Lower lobe of right lung (tissue), 2 donors: ENCODE results near the gene GTPBP6. TPM values are rescaled to one million over a fixed set of nuclear protein-coding genes. Genes with fewer than 3 reads are reported as not detected.
A peak's percentile ranks its signal among the peaks of the same experiment; 100 is the strongest.
"Not testable (repeated sequence)": the region's sequence is repeated elsewhere in the genome, so short reads cannot be mapped to it uniquely, and the experiment has no call there.

Experiments used
- ATAC-seq, 2 donors: fragments of 200-7000 bp; cut with Tn5 transposase; one replicate each; pipeline ENCODE4 v1.9.1; 2020 to 2022; ENCODE audit warnings: mild to moderate bottlenecking in 2 of 2, moderate library complexity in 2 of 2
- DNase-seq: peaks from one replicate; pipeline ENCODE4 v3.0.0-alpha.2; 2020
- H3K27ac ChIP-seq: fragments of 200-600 bp; one replicate; pipeline ENCODE4 v1.8.0; 2022
- H3K27me3 ChIP-seq: fragments of 200-600 bp; one replicate; pipeline ENCODE4 v1.8.0; 2022; ENCODE audit warnings: low read depth
- H3K36me3 ChIP-seq: fragments of 200-600 bp; one replicate; pipeline ENCODE4 v1.8.0; 2022; ENCODE audit warnings: mild to moderate bottlenecking
- H3K4me1 ChIP-seq: fragments of 200-600 bp; one replicate; pipeline ENCODE4 v1.8.0; 2022
- H3K4me3 ChIP-seq: fragments of 200-600 bp; one replicate; pipeline ENCODE4 v1.8.0; 2022; ENCODE audit warnings: mild to moderate bottlenecking
- H3K9me3 ChIP-seq: fragments of 200-600 bp; one replicate; pipeline ENCODE4 v1.8.0; 2022
- intact Hi-C: fragments of 100-400 bp; cut with DNase I; formaldehyde crosslinking; loops from one replicate; pipeline ENCODE4 v1.11.0; 2022
- total RNA-seq: library from RNA; stranded (reverse); fragmentation: NEBNext Ultra II Directional; extraction: Animal tissue kit (Norgen Biotek cat#: 25700); gene quantifications from one replicate; pipeline ENCODE4 v1.2.1, GENCODE V29; 2021
- TF ChIP-seq, protein P1 (sequence below): fragments of 200-600 bp; IDR thresholded peaks from one replicate; pipeline ENCODE4 v1.8.0; 2022; ENCODE audit warnings: antibody characterized with exemption, mild to moderate bottlenecking
- donor health status: DM: no; HTN: yes; CAD: no; lungs with severe emphysema.

GTPBP6 gene
- total RNA-seq, 1 donor from 2014 or later = 47.1 TPM

DNA sequence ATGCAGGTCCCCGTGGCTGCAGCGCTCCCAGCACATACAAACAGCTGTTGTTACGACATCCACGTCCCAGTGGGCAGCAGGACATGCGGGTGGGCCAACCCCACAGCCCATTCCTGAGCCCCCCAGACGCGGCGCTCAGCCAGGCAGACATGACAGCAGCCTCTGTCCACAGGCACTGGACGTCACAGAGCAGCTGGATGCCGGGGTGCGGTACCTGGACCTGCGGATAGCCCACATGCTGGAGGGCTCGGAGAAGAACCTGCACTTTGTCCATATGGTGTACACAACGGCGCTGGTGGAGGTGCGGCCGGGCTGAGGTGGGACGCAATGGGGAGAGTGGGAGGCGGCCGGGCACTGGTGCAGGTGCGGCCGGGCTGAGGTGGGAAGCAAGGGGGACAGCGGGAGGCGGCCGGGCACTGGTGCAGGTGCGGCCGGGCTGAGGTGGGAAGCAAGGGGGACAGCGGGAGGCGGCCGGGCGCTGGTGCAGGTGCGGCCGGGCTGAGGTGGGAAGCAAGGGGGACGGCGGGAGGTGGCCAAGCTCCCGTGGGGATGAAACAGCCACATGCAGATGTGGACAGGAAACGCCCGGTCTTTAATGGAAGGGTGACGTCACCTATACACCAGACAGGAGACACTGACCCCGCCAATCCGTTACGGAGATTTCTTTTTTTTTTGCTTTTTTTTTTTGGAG lies 28.0 kb downstream of the GTPBP6 start:
- intact Hi-C loops = no loop called here
- Histone ChIP-seq H3K27me3 (no peaks in the 10 kb centered on the region), H3K9me3 (no peaks in the 10 kb centered on the region), H3K36me3 (peaks cover 86% of the 10 kb centered on the region), H3K4me3 (no peak overlapping the region), H3K4me1 (no peaks in the 10 kb centered on the region), H3K27ac (no peak overlapping the region)
- TF ChIP-seq, protein P1, sequence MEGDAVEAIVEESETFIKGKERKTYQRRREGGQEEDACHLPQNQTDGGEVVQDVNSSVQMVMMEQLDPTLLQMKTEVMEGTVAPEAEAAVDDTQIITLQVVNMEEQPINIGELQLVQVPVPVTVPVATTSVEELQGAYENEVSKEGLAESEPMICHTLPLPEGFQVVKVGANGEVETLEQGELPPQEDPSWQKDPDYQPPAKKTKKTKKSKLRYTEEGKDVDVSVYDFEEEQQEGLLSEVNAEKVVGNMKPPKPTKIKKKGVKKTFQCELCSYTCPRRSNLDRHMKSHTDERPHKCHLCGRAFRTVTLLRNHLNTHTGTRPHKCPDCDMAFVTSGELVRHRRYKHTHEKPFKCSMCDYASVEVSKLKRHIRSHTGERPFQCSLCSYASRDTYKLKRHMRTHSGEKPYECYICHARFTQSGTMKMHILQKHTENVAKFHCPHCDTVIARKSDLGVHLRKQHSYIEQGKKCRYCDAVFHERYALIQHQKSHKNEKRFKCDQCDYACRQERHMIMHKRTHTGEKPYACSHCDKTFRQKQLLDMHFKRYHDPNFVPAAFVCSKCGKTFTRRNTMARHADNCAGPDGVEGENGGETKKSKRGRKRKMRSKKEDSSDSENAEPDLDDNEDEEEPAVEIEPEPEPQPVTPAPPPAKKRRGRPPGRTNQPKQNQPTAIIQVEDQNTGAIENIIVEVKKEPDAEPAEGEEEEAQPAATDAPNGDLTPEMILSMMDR = no peak
- ATAC-seq (no peak), DNase-seq (peak; percentile 45)

DNA sequence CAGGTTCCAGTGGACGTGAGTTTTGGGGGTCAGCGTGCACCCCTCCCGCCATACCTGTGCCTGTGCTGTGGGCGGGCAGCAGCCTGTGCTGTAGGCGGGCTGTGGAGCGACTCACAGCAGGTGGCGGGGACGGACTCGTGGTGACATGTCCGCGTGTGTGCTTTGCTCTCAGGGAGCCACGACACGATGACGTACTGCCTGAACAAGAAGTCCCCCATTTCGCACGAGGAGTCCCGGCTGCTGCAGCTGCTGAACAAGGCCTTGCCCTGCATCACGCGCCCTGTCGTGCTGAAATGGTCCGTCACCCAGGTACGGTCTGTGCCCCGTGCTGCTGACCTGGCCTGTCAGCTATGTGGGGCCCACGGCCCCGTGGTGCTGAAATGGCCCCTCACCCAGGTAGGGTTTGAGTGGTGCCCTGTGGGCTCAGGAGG lies 30.0 kb downstream of the GTPBP6 start:
- Histone ChIP-seq H3K4me1 (no peaks in the 10 kb centered on the region), H3K36me3 (peaks cover 80% of the 10 kb centered on the region), H3K4me3 (no peak overlapping the region), H3K9me3 (no peaks in the 10 kb centered on the region), H3K27me3 (no peaks in the 10 kb centered on the region), H3K27ac (no peak overlapping the region)
- DNase-seq = peak; percentile 35
- TF ChIP-seq, protein P1 = no peak
- intact Hi-C loops = no loop called here
- no peak for ATAC-seq

DNA sequence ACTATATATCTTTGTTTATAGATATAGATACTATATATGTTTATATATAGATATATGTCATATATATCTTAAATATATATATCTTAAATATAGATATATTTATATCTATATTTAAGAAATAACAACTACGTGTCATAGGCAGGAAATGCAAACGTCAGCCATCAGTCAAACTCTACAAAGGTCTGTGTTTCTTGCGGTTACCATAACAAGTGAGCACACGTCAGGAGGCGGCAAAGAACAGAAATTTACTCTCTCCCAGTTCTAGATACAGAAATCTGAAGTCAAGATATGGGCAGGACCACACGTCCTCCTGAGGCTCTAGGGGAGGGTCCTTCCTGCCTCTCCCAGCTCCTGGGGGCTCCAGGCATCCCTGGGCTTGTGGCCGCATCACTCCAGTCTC lies 30.9 kb downstream of the GTPBP6 start:
- no peak for DNase-seq
- intact Hi-C loops = no loop called here
- peaks cover 71% of the 10 kb centered on the region for H3K36me3 ChIP-seq

DNA sequence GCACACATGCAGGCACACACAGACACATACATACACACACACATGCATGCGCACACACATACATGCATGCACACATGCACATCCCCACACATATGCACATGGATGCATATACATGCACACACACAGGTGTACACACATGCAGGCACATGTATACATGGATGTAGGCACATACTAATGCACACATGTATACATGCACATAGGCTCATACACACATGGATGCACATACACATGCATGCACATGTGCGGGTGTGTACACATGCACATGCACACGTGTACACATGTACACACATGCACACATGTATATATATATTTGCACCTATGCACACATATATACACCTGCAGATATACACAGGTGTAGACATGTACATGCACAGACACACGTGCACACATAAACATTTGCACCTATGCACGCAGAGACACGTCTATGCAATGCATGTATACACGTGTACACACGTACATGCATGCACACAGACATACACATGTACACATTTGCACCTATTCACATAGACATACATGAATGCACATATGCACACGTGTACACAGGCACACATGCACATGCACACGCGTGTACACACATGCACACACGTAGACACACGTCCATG lies 33.4 kb downstream of the GTPBP6 start:
- Histone ChIP-seq H3K27me3 (no peaks in the 10 kb centered on the region), H3K4me3 (no peak overlapping the region), H3K9me3 (no peaks in the 10 kb centered on the region), H3K27ac (no peak overlapping the region), H3K36me3 (peaks cover 49% of the 10 kb centered on the region), H3K4me1 (peaks cover 4% of the 10 kb centered on the region)
- no peak for ATAC-seq
- peak; percentile 7 for DNase-seq
- intact Hi-C loops = no loop called here
- TF ChIP-seq, protein P1 = no peak

More for the DNA sequence above, 30.9 kb downstream of the GTPBP6 start:
- Histone ChIP-seq H3K27me3 (no peaks in the 10 kb centered on the region), H3K4me1 (no peaks in the 10 kb centered on the region), H3K4me3 (no peak overlapping the region), H3K27ac (no peak overlapping the region), H3K9me3 (no peaks in the 10 kb centered on the region)
- TF ChIP-seq, protein P1 = no peak
- no peak for ATAC-seq

DNA sequence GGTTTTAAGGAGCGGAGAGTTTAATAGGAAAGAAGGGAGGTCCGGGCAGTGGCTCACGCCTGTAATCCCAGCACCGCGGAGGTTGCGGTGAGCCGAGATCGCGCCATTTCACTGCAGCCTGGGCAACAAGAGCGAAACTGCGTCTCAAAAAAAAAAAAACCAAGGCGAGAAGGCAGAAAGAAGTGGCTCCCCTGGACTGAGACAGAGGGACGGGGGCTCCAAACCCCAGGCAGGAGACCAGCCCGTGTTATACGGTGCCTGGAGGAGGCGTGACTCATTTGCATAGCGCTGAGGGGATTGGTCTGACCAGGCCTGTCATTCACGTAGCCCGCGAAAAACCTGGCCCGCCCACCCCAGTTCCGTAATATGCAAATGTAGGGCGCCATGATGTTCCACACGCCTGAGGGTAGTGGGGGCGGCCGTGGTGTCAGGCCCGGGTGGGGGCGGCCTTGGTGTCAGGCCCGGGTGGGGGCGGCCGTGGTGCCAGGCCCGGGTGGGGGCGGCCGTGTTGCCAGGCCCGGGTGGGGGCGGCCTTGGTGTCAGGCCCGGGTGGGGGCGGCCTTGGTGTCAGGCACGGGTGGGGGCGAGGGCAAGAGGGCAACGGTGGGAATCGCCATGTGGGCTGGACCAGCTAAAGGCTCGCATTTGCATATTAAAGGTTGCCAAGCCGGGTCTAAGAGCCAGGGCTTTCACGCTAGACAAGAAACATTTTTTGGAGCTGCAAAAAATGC lies 35.3 kb downstream of the GTPBP6 start:
- ATAC-seq (peak; percentile 94 to 97), DNase-seq (peak; percentile 93)
- Histone ChIP-seq H3K27me3 (no peaks in the 10 kb centered on the region), H3K36me3 (peaks cover 31% of the 10 kb centered on the region), H3K4me1 (peaks cover 9% of the 10 kb centered on the region), H3K9me3 (no peaks in the 10 kb centered on the region), H3K27ac (peak overlapping the region; percentile 46), H3K4me3 (peak overlapping the region; percentile 57)
- TF ChIP-seq, protein P1 = no peak
- intact Hi-C loops = no loop called here

DNA sequence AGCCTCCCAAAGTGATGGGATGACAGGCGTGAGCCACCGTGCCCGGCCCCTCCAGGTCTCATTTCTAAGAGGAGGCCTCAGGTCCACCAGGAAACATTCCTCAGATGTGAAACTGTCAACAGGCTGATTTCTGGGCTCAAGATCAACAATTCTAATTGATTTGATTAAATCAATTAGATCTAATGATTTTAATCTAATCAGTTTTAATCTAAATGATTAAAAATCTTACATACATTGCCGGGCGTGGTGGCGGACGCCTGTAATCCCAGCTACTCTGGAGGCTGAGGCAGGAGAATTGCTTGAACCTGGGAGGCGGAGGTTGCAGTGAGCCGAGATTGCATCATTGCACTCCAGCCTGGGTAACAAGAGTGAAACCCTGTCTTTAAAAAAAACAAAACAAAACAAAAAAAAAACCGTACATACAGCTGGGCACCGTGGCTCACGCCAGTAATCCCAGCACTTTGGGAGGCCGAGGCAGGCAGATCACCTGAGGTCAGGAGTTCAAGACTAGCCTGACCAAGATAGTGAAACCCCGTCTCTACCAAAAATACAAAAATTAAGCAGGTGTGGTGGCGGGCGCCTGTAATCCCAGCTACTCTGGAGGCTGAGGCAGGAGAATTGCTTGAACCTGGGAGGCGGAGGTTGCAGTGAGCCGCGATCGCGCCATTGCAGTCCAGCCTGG lies 36.5 kb downstream of the GTPBP6 start:
- H3K27ac ChIP-seq, H3K4me1 ChIP-seq, H3K4me3 ChIP-seq, H3K27me3 ChIP-seq, intact Hi-C loops, H3K9me3 ChIP-seq, ATAC-seq: not testable (repeated sequence)
- DNase-seq = peak; percentile 15
- peaks cover 24% of the 10 kb centered on the region for H3K36me3 ChIP-seq
